ENCODE measurements around the gene PTS. TPM values are rescaled to one million over a fixed set of nuclear protein-coding genes. Genes with fewer than 3 reads are reported as not detected.

PTS gene
- total RNA-seq, 2 donors from 2014 or later: 24.4 to 28.7 TPM

DNA sequence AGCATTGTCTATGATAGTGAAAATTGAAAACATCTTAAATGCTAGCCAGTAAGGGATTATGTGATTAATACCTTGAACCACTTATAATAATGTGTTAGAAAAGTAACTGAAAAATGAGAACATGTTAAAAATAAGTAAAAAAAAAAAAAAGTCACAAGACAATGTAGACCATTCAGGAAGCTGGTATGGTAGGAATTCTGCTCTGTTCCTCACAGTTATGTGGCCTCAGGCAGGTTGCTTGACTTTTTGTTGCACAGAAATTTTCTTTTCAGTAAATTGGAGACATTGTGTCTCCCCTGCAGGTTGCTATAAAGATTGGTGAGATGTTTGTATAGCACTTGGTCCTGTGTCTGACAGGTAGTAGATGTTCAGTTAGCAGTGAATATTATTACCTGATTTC lies 51.7 kb downstream of the PTS start:
- Histone ChIP-seq H3K27ac (no peak overlapping the region), H3K4me1 (replicated peaks) (no peaks in the 10 kb centered on the region), H3K9me3 (no peaks in the 10 kb centered on the region), H3K27me3 (replicated peaks; ENCODE audit: insufficient read depth) (no peaks in the 10 kb centered on the region), H3K4me3 (no peak overlapping the region), H3K36me3 (no peaks in the 10 kb centered on the region)
- intact Hi-C loops (cut with DNase I): loop anchor here (5.0 kb wide), 1 partner anchor 166 kb away; no protein-coding TSS in a partner anchor
- DNase-seq (ENCODE audit: low spot score): no peak
- TF ChIP-seq CTCF (IDR thresholded peaks at IDR 0.05) (no peak), POLR2A (IDR thresholded peaks at IDR 0.05) (no peak), POLR2AphosphoS5 (IDR thresholded peaks at IDR 0.05) (no peak)

DNA sequence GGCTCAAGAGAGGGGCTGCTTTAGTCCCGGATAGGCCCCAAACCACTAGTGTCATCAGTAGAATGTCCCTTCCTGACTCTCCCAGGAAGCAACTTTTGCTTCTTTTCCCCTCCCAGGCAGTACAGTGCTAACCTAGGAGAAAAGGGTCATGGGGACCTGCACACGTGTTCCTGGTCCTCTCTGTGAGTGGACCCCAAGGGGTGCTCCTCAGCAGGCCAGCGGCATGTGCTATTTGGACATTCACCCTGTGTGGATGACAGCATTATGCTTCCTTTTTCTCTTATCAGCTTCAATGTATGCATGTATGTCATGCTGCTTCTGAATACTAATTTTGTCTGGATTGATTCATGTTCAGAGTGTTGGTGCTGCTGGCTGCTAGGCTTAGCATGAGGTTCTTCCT lies 52.6 kb downstream of the PTS start:
- H3K36me3 ChIP-seq: no peaks in the 10 kb centered on the region
- no peak for DNase-seq (ENCODE audit: low spot score)
- WGBS: 70% methylated on average over 3 of the region's 3 CpGs
- no peaks in the 10 kb centered on the region for H3K4me1 ChIP-seq (replicated peaks)
- no peak overlapping the region for H3K27ac ChIP-seq
- intact Hi-C loops (cut with DNase I): loop anchor here (5.0 kb wide), 1 partner anchor 167 kb away; no protein-coding TSS in a partner anchor
- TF ChIP-seq POLR2A (IDR thresholded peaks at IDR 0.05): no peak
- no peak for TF ChIP-seq CTCF (IDR thresholded peaks at IDR 0.05)
- no peak for TF ChIP-seq POLR2AphosphoS5 (IDR thresholded peaks at IDR 0.05)
- no peak overlapping the region for H3K4me3 ChIP-seq
- no peaks in the 10 kb centered on the region for H3K9me3 ChIP-seq
- H3K27me3 ChIP-seq (replicated peaks; ENCODE audit: insufficient read depth): no peaks in the 10 kb centered on the region

- H3K36me3 ChIP-seq: no peaks in the 10 kb centered on the region
- H3K4me1 ChIP-seq (replicated peaks): no peaks in the 10 kb centered on the region
- intact Hi-C loops (cut with DNase I): loop anchor here (2.0 to 5.0 kb wide), 2 partner anchors 61 to 168 kb away; no protein-coding TSS in a partner anchor
- H3K4me3 ChIP-seq: peak overlapping the region; percentile 24 to 28
- H3K27ac ChIP-seq: peak overlapping the region; percentile 14 to 38
- no peaks in the 10 kb centered on the region for H3K27me3 ChIP-seq (replicated peaks; ENCODE audit: insufficient read depth)
- peak; percentile 63 to 92 (median 79) for TF ChIP-seq CTCF (IDR thresholded peaks at IDR 0.05)
- TF ChIP-seq POLR2A (IDR thresholded peaks at IDR 0.05): no peak
- 5% methylated on average over 15 of the region's 15 CpGs for WGBS
- H3K9me3 ChIP-seq: no peaks in the 10 kb centered on the region
- DNase-seq (ENCODE audit: low spot score): peak; percentile 42
Observed at GRCh38 chr11:112279901-112280267, 53.7 kb downstream of the PTS start.

DNA sequence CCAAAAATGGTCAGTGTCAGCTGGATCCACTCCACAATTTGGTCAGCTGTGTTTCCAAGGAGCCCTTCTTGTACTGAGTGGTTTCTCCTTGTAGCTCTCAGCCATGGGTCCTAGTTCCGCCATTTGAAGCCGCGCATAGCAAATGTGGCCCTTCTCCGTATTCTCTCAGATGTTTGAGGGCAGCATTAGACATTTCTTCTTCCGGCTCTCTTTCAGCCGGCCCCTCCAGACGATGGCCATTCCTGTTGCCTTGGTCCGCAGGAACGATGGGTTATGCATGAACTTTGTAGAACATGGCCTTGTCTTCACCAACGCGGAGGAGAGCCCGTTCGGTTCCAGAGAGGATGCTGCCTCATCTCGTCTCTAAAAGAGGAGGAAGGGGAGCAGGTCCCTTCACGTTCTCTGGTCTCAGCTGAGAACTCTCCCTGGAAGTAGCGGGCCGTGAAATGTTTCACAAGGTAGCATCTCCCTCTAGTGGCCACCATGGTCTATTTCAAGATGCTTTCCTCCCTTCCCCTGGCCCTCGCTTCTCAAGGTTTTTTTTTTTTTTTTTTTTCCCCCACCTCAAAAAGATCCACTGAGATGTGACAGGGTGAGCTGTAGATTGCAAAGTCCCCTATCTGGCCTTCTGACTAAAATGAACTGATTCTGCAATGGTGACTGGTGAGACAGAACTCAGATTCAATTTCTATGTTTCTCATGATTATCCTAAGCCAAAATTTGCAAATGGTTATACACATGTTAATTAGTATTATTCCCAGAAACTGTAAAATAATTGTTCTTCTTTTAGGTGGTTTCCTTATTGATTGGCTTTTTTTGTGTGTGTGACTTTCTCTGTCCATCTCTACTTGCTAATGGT lies 54.3 kb downstream of the PTS start:
- Histone ChIP-seq H3K4me3 (peak overlapping the region; percentile 24 to 28), H3K4me1 (replicated peaks) (no peaks in the 10 kb centered on the region), H3K9me3 (no peaks in the 10 kb centered on the region), H3K27ac (peak overlapping the region; percentile 14 to 38), H3K36me3 (no peaks in the 10 kb centered on the region), H3K27me3 (replicated peaks; ENCODE audit: insufficient read depth) (no peaks in the 10 kb centered on the region)
- 2% methylated on average over 18 of the region's 18 CpGs for WGBS
- TF ChIP-seq POLR2A (IDR thresholded peaks at IDR 0.05) (no peak), CTCF (IDR thresholded peaks at IDR 0.05) (peak; percentile 52 to 76 (median 62)), POLR2AphosphoS5 (IDR thresholded peaks at IDR 0.05) (peak; percentile 13)
- intact Hi-C loops (cut with DNase I): loop anchor here (2.0 kb wide), 1 partner anchor 62 kb away; no protein-coding TSS in a partner anchor
- peak; percentile 68 for DNase-seq (ENCODE audit: low spot score)

DNA sequence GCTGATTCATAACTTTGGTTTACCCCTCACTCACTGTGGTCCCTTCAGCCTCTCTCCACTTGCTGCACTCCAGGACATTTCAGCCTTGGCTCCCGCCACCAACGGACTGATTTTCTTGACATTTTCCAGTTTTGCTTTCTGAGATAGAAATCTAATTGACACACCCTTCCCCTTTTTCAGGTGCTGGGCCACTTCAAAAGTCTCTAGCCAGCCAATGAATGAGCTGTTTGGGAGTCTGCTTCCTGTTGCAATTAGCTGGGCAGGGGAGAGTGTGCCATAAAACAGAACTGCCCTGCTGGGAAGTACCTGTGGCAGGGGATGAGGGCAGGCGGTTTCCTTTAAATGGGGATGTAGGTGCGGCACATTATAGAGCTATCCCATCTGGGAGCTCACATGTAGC lies 55.5 kb downstream of the PTS start:
- no peak overlapping the region for H3K27ac ChIP-seq
- no peak overlapping the region for H3K4me3 ChIP-seq
- DNase-seq (ENCODE audit: low spot score): no peak
- intact Hi-C loops (cut with DNase I): loop anchor here (2.0 kb wide), 1 partner anchor 63 kb away; no protein-coding TSS in a partner anchor
- no peaks in the 10 kb centered on the region for H3K36me3 ChIP-seq
- no peaks in the 10 kb centered on the region for H3K27me3 ChIP-seq (replicated peaks; ENCODE audit: insufficient read depth)
- no peaks in the 10 kb centered on the region for H3K4me1 ChIP-seq (replicated peaks)
- H3K9me3 ChIP-seq: no peaks in the 10 kb centered on the region
- TF ChIP-seq POLR2AphosphoS5 (IDR thresholded peaks at IDR 0.05) (no peak), CTCF (IDR thresholded peaks at IDR 0.05) (no peak), POLR2A (IDR thresholded peaks at IDR 0.05) (no peak)
- WGBS: 73% methylated on average over 4 of the region's 4 CpGs

Data from prostate gland (tissue), 2 donors.